Psoas muscle (tissue), 8 donors: ENCODE data around the gene ARMH1. TPM values are rescaled to one million over a fixed set of nuclear protein-coding genes. Genes with fewer than 3 reads are reported as not detected.
A peak's percentile ranks its signal among the peaks of the same experiment; 100 is the strongest.

Experiments used
- ATAC-seq, 4 donors: fragments of 200-7000 bp; cut with Tn5 transposase; one replicate each; pipeline ENCODE4 v1.9.1; 2020; ENCODE audit warnings: moderate library complexity in 3 of 4, mild to moderate bottlenecking in 2 of 4
- DNase-seq, 2 donors: peaks; one replicate each; pipeline ENCODE4 v3.0.0-alpha.2; 2020
- H3K27ac ChIP-seq: fragments of 200-600 bp; one replicate; pipeline ENCODE4 v1.8.0; 2022
- H3K27me3 ChIP-seq, 3 donors: fragments of 200-600 bp in 1 of 3; one replicate each; pipeline versions ENCODE4 v1.6.1 to v1.8.0; 2013 to 2022; ENCODE audit warnings: low read length in 2 of 3, mild to moderate bottlenecking in 2 of 3, moderate library complexity in 1 of 3; ENCODE audit not compliant: insufficient read depth in 3 of 3
- H3K36me3 ChIP-seq, 2 donors: fragments of 200-600 bp in 1 of 2; one replicate each; pipeline versions ENCODE4 v1.6.1 to v1.8.0; 2013 to 2022; ENCODE audit warnings: low read depth in 1 of 2, mild to moderate bottlenecking in 1 of 2, moderate library complexity in 1 of 2; ENCODE audit not compliant: insufficient read depth in 1 of 2
- H3K4me1 ChIP-seq: fragments of 200-600 bp; one replicate; pipeline ENCODE4 v1.8.0; 2022
- H3K4me3 ChIP-seq: fragments of 200-600 bp; one replicate; pipeline ENCODE4 v1.8.0; 2022; ENCODE audit warnings: mild to moderate bottlenecking
- H3K9me3 ChIP-seq: fragments of 200-600 bp; one replicate; pipeline ENCODE4 v1.8.0; 2022
- CTCF ChIP-seq: fragments of 200-600 bp; IDR thresholded peaks from one replicate; pipeline ENCODE4 v1.8.0; 2022; ENCODE audit warnings: antibody characterized with exemption
- WGBS, 3 donors: extraction: QIAGEN DNeasy Blood & Tissue Kit; methylation state at CpG; one replicate each; pipeline versions ENCODE4 v1.1.6 to v1.1.7; 2013; 5-methylcytosine and 5-hydroxymethylcytosine counted together
- intact Hi-C, 2 donors: fragments of 100-400 bp; cut with DNase I; formaldehyde crosslinking; loops; one replicate each; pipeline versions ENCODE4 v1.11.0 to v1.14.2; 2022
- polyA plus RNA-seq, 3 donors: library from polyadenylated mRNA; stranded (reverse); fragments of 200-250 nt; gene quantifications; one replicate each; pipeline ENCODE4 v1.2.3, GENCODE V29; 2013
- total RNA-seq, 4 donors: library from RNA; stranded (reverse); fragmentation: NEBNext Ultra II Directional in 2 of 4; extraction: Animal tissue kit (Norgen Biotek cat#: 25700) in 2 of 4; gene quantifications; one replicate each; pipeline versions ENCODE4 v1.2.1 to v1.2.4, GENCODE V29; 2021 to 2023
- donor health status: healthy with polysubstance abuse.
- donor health status: DM: no; HTN: no; CAD: no; lungs with moderate emphysema.
- donor health status: Bipolar disorder and iron deficiency.
- donor health status: healthy.
- donor health status: DM: yes; HTN: yes; CAD: no.
- donor health status: DM: no; HTN: no; CAD: no.
- donor health status: DM: no; HTN: no; CAD: no.
- donor health status: DM: yes; HTN: yes; CAD: no.

Gene ARMH1
- total and polyA plus RNA-seq, 7 donors = 0.08 to 0.82 (median 0.62) TPM; not detected in 1

DNA sequence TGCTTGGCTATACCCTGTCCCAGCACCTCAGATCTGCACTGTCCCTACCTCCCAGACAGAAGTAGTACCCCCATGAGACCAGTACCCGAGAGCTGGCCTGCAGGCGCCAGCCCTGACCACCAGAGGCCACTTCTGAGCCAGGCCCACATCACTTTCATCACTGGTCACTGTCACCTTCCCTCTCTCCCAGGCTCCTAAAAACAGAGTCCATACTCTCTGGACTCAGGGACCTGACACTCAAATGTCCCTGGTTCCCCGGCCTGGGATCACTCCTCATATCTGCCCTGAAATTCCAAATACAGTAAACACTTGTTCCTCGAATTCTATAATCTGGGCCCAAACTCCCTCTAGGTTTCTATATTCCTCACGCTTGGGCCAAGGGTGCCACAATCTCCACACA, 18.9 kb upstream of the ARMH1 start:
- Histone ChIP-seq H3K27me3 (no peaks in the 10 kb centered on the region), H3K4me3 (no peak overlapping the region), H3K36me3 (peaks cover 0 to 18% of the 10 kb centered on the region in 2 donors), H3K4me1 (peaks cover 2% of the 10 kb centered on the region), H3K9me3 (no peaks in the 10 kb centered on the region), H3K27ac (no peak overlapping the region)
- ATAC-seq (peak in 3 of 4 donors; percentile 31 to 47 (median 36)), DNase-seq (peak in 1 of 2 donors; percentile 56)
- intact Hi-C loops = loop anchor here in 1 of 2 donors (10.0 kb wide), 1 partner anchor 441 kb away; the partner anchor contains the start of gene DMAP1
- WGBS, 3 donors = 68 to 71% (median 69%) methylated on average over 5 of the region's 5 CpGs
- peak; percentile 61 for TF ChIP-seq CTCF

- TF ChIP-seq CTCF = no peak
- intact Hi-C loops = loop anchor here in 1 of 2 donors (10.0 kb wide), 1 partner anchor 445 kb away; the partner anchor contains the start of gene DMAP1
- Histone ChIP-seq H3K4me1 (no peaks in the 10 kb centered on the region), H3K27ac (no peak overlapping the region), H3K9me3 (no peaks in the 10 kb centered on the region), H3K27me3 (no peaks in the 10 kb centered on the region), H3K4me3 (no peak overlapping the region), H3K36me3 (peaks cover 0 to 2% of the 10 kb centered on the region in 2 donors)
- ATAC-seq (no peak), DNase-seq (no peak)
- WGBS, 3 donors = 85 to 93% (median 89%) methylated on average over 3 to 4 of the region's 4 CpGs
Observed at GRCh38 chr1:44659566-44659965, 14.9 kb upstream of the ARMH1 start.

- H3K9me3 ChIP-seq = no peaks in the 10 kb centered on the region
- 24 to 38% (median 25%) methylated on average over 9 of the region's 9 CpGs for WGBS, 3 donors
- H3K36me3 ChIP-seq = no peaks in the 10 kb centered on the region
- no peak overlapping the region for H3K4me3 ChIP-seq
- intact Hi-C loops = no loop called here
- no peak for TF ChIP-seq CTCF
- ATAC-seq = peak; percentile 74 to 85 (median 80)
- DNase-seq = peak; percentile 40 to 74
- H3K27ac ChIP-seq = no peak overlapping the region
- H3K27me3 ChIP-seq = no peaks in the 10 kb centered on the region
- no peaks in the 10 kb centered on the region for H3K4me1 ChIP-seq
Observed at GRCh38 chr1:44660176-44660575, 14.3 kb upstream of the ARMH1 start.

GRCh38 chr1:44661781-44662682, 12.5 kb upstream of the ARMH1 start:
- WGBS, 3 donors = 46 to 62% (median 52%) methylated on average over 15 of the region's 15 CpGs
- no peak for TF ChIP-seq CTCF
- no peak for ATAC-seq
- Histone ChIP-seq H3K9me3 (no peaks in the 10 kb centered on the region), H3K27ac (no peak overlapping the region), H3K4me3 (no peak overlapping the region), H3K4me1 (no peaks in the 10 kb centered on the region), H3K27me3 (no peaks in the 10 kb centered on the region), H3K36me3 (no peaks in the 10 kb centered on the region)
- DNase-seq = no peak
- intact Hi-C loops = no loop called here
